ENCODE data around the gene PHF11.

PHF11 gene

DNA sequence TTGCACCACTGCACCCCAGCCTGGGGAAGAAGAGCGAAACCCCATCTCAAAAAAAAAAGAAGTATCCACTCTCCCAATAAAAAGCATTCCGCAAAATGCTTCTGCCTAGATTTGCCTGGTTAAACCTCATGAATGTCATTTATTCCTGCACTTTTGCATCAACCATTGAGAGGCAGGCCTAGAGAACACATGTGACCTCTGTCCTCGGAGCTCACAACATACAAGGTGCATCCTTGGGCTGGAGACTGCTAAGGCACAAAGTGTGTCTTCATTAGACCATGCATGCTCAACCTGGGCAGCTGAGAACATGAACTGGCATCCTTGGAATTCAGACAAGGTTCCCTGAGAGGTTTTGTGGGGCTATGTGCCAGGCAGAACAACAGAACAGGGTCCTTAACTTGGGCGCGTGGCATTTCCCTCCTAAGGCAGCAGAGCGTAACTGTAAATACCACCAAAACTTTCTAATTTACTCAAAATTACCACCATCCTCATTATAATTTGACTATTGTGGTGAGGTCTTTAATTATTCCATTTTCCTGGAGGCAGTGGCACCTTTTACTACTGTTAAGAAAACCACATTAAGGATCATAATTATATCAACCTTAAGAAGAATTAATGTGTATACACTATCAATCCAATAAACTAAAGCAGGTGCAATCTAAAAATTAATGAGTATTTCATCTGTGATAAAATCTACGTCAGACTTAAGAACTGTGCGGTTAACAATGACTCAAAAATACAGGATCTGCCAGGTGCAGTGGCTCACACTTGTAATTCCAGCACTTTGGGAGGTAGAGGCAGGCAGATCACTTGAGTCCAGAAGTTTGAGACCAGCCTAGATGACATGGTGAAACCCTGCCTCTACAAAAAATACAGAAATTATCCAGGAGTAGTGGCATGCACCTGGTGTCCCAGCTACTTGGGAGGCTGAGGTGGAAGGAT, 75.8 kb downstream of the PHF11 start:
- Histone ChIP-seq H3K9me3 (ENCODE audit: control insufficient read depth, low read depth, low read length) (no peaks in the 10 kb centered on the region), H3K9ac (ENCODE audit: low read length) (no peak overlapping the region), H3K36me3 (ENCODE audit: control insufficient read depth, low read depth, low read length) (peaks cover 6% of the 10 kb centered on the region), H3K4me1 (ENCODE audit: control insufficient read depth, low read depth, low read length) (no peaks in the 10 kb centered on the region), H3K4me3 (ENCODE audit: low read length) (no peak overlapping the region), H3K27ac (ENCODE audit: low read length) (no peak overlapping the region), H3K27me3 (ENCODE audit: control insufficient read depth, insufficient read depth, low read length) (no peaks in the 10 kb centered on the region)

All from iPS-18a (cell line).